Retinal pigment epithelial cell (primary cell): ENCODE measurements around the gene GALC.

Experiments
- DNase-seq: peaks from one replicate; pipeline ENCODE4 v3.0.0-alpha.2; 2010; ENCODE audit warnings: low read depth
- H3K4me3 ChIP-seq: 2 replicates; pipeline ENCODE4 v1.5.1; 2011; ENCODE audit warnings: mild to moderate bottlenecking, low read length, control low read depth, moderate library complexity
- TF ChIP-seq, protein P1 (sequence below): conservative IDR thresholded peaks from 2 replicates; pipeline ENCODE4 v1.5.1; 2011; ENCODE audit warnings: low read depth, low read length, control low read depth, inconsistent platforms

The GALC gene

DNA sequence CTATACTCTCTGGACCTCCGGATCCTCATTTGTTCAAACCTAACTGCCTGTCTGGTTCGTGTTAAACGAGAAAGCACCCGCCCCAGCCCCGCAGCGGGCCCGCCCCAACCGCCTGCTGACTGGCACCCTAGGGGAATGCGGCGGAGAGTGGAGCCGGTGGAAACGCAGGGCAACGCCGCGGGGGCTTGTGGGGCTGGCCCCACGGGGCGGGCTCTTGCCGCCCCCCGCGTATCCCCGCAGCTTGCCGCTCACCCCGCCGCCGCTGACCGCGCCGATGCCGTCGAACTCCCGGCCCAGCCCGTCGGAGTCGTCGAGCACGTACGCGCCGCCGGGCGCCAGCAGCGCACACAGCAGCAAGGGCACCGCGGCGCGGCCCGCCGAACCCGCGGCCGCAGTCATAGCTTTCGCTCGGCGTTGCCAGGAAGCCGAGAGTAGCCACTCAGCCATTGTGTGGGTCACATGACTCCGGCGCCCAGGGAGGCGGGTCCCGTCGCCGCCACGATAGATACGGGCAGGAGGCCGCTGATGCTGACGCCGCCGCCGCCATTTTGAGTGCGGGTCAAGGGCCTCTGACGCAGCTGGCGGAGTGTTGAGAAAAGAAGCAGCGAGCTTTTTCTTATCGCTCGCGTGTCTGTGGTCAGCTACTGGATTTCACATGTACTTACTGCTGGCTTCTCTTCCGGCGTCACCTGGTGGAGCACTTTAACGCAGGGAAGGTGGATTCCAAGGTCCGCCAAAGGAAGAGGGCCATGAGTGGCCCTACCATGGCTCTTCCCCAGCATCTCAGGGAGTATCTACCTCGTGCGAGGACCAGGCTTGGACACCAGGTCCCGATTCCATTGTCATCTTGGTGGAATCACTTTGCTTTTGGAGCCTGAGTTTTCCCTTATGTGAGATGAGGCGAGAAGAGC is at the start of gene GALC:
TSS of gene GALC (minus strand) at position 465 of the 911 bp plus-strand sequence. CDS start at position 447, 18 bp downstream.
- H3K4me3 ChIP-seq, result peak within 1 kb of the TSS; percentile 62
- TF ChIP-seq, protein P1, sequence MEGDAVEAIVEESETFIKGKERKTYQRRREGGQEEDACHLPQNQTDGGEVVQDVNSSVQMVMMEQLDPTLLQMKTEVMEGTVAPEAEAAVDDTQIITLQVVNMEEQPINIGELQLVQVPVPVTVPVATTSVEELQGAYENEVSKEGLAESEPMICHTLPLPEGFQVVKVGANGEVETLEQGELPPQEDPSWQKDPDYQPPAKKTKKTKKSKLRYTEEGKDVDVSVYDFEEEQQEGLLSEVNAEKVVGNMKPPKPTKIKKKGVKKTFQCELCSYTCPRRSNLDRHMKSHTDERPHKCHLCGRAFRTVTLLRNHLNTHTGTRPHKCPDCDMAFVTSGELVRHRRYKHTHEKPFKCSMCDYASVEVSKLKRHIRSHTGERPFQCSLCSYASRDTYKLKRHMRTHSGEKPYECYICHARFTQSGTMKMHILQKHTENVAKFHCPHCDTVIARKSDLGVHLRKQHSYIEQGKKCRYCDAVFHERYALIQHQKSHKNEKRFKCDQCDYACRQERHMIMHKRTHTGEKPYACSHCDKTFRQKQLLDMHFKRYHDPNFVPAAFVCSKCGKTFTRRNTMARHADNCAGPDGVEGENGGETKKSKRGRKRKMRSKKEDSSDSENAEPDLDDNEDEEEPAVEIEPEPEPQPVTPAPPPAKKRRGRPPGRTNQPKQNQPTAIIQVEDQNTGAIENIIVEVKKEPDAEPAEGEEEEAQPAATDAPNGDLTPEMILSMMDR, result peak; percentile 7
- no peak for DNase-seq

DNA sequence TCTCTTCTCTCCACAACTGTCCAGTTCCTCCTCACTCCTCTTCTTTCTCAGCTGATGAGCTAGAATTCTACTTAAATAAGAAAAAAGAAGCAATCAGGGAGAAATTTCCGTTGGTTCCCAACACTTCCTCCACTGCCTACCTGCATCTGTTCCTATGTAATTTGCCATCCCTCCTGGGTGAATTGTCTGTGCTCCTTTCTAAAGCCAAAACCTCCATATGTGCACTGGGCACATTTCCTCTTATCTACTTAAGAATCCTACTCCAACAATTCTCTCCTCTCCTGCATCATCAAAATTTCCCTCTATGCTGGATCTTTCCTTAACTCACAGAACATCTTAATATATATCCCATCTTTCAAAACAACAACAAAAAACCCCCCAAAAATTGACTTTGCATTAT is 47.2 kb upstream of the GALC start:
- no peak overlapping the region for H3K4me3 ChIP-seq
- TF ChIP-seq, protein P1, result no peak
- no peak for DNase-seq

DNA sequence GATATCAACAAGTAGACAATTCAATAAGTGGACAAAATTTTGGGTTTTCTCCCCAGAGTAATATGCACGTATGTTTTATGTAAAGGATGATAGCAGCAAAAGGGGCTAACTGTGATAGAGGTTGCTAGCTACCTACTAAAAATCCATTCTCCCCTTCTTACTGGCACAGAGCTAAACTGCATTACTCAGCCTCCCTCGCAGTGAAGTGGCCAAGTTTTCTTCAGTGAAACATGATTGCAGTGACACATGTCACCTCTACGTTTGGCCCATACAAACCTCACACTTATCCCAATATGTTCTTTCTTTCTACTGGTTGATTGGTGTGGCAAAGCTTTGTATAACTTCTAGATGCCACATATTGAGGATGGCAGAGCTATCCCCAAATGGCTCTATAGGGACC is 46.2 kb upstream of the GALC start:
- no peak for DNase-seq
- TF ChIP-seq, protein P1, result no peak
- no peak overlapping the region for H3K4me3 ChIP-seq

DNA sequence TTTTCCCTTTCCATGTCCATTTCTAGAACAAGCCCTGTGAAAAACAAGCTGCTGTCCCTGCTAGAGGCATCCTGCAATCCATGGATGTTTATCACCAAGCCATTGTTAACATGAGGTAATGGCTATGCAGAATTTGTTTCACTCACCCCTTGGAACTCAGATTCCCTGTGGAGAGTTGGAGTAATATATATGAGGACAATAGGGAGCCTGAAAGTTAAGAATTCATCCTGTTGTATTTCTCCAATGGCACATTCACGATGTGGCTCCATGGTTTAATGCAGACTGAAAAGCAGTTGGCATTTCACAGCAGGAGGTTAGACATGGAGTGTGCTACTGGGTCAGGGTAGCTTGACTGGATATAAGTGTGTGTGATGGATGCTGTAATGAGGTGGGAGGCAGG is 44.3 kb upstream of the GALC start:
- no peak overlapping the region for H3K4me3 ChIP-seq
- DNase-seq, result no peak
- TF ChIP-seq, protein P1, result no peak

DNA sequence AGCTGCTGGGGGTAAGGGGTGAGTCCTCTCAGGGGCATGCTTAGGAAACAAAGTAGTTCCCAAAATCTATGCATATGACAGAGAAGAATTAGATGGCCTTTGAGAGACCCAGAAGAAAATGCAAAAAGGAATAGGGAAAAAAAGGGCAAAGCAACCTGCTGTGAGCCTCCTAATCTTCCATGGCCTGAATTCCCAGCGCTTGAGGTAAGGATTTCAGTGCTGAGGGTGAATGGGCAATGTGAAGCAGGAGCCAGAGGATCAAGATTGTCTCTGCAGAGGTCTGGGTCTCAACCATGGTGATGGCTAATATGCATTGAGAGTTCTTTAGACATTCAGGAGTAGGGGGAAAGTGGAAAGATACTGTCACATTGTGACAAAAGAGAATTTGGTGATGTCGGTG is 43.4 kb upstream of the GALC start:
- no peak for DNase-seq
- TF ChIP-seq, protein P1, result no peak
- H3K4me3 ChIP-seq, result no peak overlapping the region

DNA sequence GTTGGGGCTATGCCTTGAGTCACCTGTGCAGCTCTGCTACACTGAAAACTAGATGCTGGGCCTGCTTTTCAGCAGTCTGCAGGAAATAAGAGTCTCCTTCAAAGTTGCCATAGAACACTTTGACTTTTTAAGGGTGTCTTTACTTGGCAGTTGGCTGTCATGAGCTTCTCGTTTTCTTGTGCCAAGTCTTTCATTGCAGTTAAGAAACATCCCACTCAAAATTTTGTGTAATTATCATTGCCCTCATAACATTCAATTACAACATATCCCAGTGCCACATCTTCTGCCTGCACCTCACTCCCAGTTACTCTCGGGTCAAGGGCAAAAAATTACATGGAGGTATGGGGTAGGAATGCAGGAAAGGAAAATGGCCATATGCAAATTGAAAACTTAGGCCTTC is 41.1 kb upstream of the GALC start:
- TF ChIP-seq, protein P1, result no peak
- DNase-seq, result no peak
- H3K4me3 ChIP-seq, result no peak overlapping the region

DNA sequence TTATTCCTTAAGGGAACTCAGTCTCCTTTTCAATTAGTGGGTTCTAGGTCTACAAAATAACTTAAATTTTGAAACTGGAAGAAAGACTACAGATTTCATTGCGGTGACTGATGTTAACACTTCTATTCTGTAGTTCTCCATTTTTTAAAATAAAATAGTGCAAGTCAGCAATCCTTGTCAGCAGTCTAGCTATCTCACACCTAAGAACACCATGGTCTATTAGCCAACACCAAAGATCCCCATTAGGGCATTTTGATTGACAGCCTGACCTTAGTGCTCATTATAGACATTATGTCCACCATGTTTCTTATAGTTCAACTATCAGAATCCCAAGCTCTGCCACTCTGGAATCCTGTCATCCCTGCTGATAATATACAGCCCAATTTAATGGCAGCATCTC is 39.4 kb upstream of the GALC start:
- TF ChIP-seq, protein P1, result no peak
- H3K4me3 ChIP-seq, result no peak overlapping the region
- no peak for DNase-seq
